ENCODE measurements around the gene C6orf58.

- TF ChIP-seq CTCF (IDR thresholded peaks at IDR 0.05; ENCODE audit: poor library complexity, severe bottlenecking): no peak
- TF ChIP-seq POLR2AphosphoS5 (IDR thresholded peaks at IDR 0.05): no peak
- TF ChIP-seq EP300 (conservative IDR thresholded peaks at IDR 0.05; ENCODE audit: poor library complexity, severe bottlenecking): no peak
- no peak for TF ChIP-seq TAF1 (IDR thresholded peaks at IDR 0.05; ENCODE audit: low read depth)
- TF ChIP-seq EZH2 (IDR thresholded peaks at IDR 0.05; ENCODE audit: borderline replicate concordance, insufficient read depth, low read length, poor library complexity, severe bottlenecking): no peak
- TF ChIP-seq SMC3 (conservative IDR thresholded peaks at IDR 0.05; ENCODE audit: poor library complexity): no peak
Measured at GRCh38 chr6:127587875-127588274, 10.9 kb downstream of the C6orf58 start.
